Measurements from ENCODE around the gene MRPL3.

MRPL3 gene

DNA sequence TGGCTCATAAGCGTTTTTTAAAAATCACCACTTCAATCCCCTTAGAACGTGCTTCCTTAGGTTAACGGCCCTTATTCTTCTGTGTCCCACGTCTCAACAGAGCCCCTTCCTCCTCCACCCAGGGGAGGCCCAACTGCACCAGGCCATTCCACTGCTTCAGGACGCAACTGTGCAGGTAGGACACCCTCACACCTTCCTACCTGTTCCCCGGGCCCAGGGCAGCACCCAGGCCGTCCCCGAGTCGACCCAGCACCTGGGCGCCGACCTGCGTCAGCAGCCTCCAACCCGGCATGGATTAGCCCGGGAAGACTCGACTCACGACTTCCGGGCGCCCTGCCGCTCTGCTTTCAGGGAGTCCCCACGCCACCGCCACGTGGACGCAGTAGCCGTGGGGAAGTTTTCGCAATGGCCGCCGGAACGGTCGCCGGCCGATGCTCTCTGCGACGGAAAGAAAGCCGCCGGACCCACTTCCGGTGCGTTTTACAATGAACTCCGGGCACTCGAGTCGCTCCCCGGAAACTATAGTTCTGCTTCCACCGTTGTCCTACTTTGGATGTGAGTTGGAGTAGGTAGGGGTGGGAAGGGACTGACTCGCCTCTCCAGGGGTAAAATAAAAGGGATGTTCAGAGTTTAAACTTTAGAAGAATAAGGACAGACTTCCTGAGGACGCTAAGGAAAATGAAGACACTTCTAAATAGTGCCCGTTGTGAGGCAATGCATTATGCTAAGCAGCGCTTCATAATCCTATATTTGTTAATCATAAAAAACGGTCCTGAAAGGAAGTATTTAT, at the start of gene MRPL3:
Gene MRPL3, minus strand, starts transcription at position 442 of the 790 bp plus-strand sequence. Its CDS starts 150 bp downstream, at position 292.
- DNase-seq: peak; percentile 74

DNA sequence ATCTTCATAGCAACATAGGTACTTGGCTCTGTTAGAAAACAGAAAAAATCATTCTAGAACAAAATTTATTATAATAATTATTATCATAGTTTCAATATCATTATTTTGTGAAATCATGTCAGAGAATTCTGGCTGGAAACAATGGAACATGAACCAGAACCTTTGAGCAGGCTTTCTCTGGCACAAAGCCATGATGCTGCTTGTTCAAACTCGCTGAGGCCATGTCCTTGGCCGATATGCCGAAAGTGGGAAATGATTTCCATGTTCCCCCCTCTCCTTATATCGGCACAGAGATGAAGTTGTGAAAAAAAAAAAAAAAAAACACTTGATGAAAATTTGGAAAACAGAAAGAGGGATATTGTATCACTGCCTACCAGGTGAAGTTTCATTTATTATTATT, 49.0 kb upstream of the MRPL3 start:
- DNase-seq: no peak

DNA sequence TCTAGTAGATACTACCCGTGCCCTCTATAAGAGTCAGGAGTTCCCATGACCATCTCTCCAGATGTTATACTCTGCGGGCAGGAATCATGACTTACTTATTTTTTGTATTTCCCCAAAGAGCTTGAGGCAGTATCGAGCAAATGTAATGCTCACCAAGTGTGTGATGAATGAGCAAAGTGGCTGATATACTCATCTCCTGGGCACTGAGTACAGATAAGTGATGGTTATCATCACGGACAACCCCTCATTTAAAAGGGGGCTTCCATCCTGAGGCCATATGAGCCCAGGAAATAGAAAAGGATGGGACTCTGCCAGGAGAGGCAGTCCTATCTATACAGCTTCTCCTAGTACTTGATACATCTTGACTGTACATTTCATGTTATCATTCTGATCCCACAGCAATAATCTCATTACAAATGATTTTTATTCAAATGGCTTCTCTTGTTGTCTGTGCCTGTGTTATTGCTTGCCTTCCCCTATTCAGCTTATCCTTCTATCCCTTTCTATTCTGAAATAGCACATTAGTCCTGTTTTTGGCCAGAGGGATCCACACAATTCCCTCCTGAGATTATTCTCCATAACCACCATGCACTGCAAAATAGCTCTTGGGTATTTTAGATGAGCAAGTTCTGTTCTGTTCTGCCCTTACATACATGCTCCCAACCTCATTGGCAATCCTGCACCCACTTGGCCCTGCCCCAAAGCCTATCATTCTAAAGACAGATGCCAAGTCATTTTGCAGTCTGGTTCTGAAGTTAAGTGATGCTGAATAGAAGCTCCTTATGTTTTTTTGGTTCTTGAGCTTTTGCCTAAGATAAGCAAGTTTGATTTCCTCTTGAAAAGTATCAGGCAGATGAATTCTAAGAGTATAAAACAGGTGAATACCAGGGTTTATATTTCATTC, 48.0 kb upstream of the MRPL3 start:
- DNase-seq: no peak

DNA sequence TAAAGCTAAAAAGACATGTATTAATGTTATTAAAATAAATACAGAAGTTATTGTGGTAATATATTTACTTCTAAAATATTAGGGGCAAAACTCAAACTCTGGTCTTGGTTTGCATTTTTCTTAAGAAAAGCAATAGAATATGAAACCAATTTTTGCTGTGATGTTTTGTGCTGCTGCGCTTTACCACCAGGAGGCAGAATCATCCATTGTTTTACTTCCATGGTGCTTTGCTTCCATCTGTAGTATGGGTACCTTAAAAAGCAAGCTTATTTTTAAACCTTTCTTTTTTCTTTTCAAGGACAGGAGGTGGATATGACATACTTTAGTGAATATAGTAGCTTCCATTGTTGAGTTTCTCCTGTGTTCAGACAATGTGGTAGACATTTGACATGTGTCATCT, 46.6 kb upstream of the MRPL3 start:
- DNase-seq: no peak

DNA sequence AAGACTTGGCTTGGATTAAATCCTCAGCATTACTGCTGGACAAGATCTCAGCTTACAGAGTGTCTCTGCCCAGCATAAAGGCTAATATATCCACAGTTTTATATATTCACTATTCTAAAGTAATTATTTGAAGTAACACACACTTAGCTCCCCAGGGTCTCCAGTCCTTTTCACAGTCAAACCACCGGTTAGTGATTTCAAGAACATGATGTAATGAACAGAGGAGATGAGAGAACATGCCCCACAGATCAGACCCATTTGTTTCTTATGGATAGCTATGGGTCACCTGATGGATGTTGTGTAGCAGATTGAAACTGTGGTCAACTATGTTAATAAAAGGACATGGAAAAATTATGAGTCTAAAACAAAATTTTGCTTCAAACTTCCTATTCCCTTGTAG, 44.8 kb upstream of the MRPL3 start:
- no peak for DNase-seq

DNA sequence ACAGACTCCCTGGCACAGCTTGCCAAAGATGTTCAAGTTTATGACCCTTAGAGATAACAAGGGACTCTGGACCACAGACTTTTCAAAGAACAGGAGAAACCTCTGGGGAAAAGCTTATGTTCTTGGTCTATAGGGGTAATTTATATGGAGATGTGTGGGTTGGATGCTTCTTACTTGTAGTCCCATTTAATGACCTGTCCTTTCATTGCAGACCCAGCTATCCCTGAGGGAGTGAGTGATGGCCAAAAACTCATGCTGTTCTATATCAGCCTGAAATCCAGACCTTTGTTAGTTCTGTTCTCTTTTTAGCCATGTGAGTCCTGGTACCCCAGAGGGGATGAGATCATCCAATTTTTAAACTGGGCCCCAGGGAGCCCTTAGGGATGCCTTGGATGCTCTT, 43.7 kb upstream of the MRPL3 start:
- DNase-seq: no peak

DNA sequence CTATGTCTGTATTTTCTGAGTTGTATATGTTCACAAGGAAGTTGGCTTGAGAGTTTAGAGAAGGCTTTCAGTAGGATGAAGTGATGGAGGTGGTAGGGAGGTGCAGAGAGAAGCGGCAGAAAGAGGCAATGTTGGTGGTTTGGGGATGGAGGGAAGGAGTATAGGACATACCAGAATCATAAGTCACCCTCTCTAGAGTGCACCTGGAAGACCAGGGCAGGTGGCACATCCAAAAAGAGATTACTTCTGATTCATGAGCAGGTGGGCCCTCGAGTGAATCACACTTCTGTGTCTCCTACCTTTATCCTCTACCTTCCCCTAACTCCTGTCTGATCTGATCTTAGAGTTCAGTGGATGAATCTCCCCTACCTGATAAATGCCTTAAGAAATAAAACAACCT, 41.8 kb upstream of the MRPL3 start:
- no peak for DNase-seq

DNA sequence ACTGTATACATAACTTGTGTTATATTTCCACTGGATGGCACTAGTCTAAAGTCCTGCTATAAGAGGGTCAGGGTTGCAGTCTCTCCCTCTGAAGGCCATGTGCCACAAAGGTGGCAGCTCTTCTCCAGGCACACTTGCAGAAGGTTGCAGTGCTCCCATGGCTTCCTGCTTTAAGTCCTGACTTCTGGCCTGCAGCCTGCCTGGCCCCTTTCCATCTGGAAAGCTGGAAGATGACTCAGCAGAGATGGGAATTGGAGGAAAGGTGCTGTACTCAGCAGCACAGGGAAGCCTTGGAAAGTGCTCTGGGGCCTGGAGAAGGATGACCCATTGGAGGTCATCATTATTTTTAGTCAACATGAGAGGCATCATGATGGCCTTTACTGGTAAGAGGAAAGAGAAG, 40.9 kb upstream of the MRPL3 start:
- DNase-seq: no peak

DNA sequence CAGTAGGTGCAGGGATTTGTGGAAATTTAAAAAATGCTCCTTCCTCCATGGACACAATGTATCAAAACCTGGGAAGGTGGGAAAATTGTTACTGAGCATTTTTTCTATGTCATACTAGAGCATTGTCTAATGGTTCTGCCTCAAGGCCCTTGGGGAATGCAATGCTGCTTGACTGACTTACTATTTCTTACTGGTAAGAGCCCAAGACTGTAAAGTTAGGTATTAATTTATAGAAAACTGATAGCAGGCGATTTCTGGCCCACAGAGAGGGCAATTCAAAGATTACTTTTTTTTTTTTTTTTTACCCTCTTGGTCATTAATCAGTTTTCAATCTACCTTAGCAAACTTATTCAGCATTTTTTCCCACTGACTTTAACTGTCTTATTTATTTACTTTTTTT, 38.5 kb upstream of the MRPL3 start:
- no peak for DNase-seq

DNA sequence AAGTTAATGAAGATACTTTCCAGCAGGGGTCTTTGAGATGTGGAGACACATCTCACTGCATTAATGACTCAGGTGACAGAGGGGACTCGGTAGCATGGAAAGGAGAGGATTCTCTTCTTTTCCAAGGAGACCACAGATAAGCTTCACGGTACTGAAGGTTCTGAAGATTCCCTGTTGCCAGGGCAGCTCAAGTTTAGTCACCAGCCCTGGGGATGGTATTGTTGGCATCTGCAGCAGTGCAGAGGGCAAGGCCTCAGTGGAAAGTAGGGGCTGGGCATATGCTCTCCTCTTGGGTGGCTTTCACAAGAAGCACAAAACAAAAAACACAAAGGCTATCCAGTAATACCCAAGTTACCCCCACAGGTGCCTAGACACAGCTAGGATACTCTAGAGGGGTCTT, 38.0 kb upstream of the MRPL3 start:
- DNase-seq: no peak

DNA sequence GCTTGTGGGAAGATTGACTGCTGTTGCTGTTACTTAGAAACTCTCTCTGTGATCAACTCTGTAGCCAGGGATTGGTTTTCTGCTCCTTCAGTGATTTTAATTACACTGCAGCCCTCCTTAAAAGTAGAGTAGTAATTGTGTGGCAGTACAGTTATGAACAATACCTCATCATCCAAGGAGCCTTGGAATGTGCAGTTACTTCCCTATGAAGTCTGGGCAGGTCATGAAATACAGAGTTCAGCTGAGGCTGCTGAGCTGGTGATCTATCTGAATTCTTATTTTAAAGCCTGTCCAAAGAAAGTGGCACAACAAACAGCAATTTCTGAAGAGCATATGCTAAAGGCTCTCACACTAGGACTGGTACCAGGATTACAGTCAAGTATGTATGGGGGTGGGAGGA, 37.4 kb upstream of the MRPL3 start:
- no peak for DNase-seq

DNA sequence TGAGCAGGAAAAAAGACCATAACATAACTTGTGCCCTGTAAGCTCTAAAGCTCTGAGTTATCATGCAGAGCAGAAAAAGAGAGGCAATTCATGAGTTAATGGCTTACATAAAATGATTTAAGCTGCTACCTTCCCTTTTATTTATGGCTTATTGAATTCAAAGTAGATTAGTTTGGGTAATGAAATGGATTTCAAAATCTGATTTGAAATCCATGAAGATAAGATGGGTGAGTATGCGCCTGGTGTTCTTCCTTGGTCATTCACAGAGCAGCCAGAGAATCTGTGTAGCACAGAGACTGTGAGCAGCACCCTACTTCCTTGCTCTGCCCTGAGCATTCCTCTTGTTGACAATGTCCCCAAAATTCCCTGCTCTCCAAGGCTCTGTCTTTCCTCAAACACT, 36.2 kb upstream of the MRPL3 start:
- no peak for DNase-seq

DNA sequence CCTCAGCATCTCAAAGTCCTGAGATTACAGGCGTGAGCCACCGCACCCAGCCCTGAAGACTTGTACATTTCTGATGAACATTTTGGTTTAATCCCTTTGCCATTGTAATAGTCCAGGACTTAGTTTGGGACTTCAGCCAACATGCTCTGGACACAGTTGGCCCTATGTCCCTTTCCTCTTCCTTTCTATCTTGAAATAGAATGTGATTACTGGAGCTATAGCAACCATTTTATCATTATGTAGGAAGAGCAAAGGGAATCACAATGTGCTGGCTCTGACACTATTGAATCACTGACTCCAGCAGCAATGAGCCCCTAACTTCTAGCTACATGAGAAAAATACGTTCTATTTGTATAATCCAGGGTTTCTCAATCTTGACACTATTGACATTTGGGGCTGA, 34.8 kb upstream of the MRPL3 start:
- no peak for DNase-seq

DNA sequence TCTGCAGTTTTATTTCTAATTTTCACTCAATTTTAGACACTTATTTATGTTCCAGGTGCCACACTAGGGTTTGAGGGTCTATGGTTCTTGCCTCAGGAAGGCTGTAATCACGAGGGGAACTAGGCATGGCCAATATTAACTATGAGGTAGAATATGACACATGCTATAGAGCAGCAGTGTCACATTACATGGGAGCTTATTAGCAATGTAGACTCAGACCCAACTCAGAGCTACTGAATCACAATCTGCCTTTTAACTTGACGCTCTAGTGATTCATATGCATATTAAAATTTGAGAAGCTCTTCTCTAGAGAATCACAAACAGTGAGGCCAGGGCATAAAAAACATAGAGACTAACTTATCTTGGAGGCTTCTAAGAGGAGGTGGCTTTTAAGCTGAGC, 32.8 kb upstream of the MRPL3 start:
- DNase-seq: no peak

DNA sequence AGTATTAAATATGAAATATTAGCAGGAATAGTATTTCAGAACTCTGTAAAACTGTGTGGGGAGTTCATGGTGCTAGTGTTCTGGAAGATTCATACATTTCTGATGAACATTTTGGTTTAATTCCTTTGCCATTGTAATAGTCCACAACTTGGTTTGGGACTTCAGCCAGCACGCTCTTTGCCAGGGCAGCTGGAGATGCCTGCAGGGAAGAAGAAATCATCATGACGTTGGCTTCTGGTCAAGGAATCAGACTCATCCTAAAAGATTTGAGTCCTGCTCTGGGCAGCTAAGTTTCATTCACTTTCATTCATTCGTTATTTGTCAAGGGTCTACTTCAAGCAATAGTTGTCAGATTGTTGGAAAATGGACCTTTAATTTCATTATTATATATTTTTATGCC, 32.4 kb upstream of the MRPL3 start:
- no peak for DNase-seq

DNA sequence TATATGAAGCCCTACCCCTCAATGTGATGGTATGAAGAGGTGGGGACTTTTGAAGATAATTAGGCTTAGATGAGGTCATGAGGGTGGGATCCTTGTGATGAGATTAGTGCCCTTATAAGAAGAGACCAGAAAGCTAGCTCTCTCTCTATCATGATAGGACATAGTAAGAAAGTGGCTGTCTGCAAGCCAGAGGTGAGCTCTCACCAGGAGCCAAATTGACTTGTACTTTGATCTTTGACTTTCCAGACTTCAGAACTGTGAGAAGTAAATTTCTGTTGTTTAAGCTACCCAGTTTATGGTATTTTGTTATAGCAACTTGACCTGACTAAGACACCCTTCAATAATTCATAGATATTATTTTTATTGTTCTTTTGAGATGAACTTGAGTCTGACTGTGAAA, 29.9 kb upstream of the MRPL3 start:
- DNase-seq: no peak

DNA sequence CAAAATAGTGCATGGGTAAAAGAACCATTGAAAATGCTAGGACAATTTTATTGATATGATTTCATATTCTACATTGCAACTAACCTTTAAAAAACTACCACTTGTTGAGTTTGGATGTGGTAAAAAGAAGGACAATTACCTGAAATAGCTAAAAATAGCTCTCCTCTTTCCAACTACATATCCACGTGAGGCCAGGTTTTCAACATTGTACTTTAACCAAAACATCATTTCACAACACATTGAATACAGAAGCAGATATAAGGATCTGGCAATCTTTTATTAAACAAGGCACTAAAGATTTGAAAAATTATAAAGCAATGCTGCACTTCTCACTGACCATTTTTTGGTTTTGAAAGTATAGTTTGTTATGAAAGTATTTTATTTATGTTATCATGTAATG, 28.1 kb upstream of the MRPL3 start:
- DNase-seq: no peak

DNA sequence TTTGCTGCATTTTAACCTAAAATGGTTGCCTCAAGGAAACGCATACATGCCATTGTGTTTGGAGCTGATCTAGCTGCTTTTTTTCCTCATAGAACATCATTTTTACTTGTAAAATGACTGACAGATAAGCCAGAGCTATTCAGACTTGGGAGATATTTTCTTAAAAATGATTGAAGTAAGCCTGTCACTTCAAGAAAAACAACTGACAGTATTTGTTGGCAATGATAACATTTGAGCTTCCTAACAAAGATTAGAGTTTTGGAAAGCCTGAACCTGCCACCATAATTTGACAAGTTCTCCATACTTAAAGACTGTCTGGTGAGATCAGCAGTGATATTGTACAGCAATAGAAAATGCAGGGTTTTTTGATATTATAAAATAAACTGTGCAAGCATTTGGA, 27.6 kb upstream of the MRPL3 start:
- DNase-seq: no peak

DNA sequence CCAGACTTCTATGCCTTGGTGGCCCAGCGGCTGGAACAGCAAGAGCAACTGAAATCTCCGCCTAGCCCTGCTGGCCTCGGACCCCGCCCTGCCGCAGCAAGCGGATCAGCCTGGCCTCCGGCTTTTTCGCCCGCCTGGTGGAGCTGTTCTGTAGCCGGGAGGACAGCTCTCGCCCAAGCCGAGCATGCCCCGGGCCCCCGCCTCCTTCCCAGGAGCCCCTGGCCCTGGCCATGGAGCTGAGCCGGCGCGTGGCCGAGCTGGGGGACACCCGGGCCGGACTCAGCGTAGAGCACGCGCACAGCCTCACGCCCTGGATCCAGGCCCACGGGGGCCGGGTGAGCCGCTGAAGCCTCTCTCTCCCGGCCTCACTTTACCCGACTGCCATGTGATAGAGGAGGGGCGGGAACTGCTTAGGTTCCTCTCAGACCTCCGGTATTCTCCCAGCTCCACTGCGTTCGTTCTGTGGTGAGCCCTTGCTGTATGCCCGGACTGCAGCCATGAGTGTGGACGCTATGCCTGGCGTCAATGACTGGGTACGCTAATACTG, 24.1 kb upstream of the MRPL3 start:
- DNase-seq: no peak

DNA sequence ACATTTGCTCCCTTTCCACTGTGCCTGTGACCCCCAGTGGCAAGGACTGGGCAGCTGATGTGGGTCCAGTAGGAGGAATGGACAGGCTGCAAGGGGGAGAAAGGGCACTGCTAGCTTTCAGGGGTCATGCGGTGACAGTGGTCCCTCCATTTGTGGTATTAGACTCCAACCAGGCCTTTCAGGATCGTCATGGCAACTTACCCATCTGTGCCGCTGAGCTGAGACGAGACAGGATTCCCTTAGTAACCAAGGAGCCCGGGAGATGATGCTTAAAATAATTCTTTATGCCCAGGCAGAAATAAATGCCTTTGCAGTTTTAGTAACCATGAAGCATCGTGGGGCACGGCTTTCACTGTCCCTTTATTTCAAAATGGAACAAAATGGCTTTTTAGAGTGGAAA, 15.9 kb upstream of the MRPL3 start:
- no peak for DNase-seq

DNA sequence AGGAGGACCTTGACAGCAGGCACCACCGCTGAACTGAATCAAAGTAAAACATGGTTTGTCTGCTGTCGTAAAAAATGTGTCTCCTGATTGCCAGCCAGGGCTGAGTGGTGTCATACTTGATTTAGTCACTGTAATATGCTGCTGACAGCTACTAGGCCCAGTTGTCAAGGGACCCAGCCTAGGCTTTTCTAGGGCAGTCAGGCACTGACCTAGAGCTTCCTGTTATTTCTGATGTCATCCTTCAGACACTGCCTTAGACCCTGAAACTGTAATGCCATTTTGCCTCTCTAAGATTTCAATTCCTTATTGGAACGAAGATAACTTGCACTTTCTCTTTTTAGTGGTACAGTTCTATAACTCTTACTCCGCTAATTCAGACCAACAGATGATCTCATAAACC, 2.6 kb upstream of the MRPL3 start:
- DNase-seq: no peak

DNA sequence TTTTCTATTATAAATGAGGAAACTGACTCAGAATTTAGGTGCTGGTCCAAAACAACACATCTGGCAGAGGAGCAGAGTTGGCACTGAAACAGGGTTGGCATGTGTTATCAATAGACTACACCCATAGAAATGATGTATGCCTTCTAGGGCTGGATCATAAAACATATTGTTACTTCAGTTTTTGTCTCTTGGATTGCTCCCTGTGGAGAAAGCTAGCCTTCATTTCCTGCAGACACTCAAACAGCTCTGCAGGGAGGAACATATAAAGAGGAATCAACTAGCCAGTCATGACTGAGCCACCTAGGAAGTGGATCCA, 507 bp upstream of the MRPL3 start:
- no peak for DNase-seq

DNA sequence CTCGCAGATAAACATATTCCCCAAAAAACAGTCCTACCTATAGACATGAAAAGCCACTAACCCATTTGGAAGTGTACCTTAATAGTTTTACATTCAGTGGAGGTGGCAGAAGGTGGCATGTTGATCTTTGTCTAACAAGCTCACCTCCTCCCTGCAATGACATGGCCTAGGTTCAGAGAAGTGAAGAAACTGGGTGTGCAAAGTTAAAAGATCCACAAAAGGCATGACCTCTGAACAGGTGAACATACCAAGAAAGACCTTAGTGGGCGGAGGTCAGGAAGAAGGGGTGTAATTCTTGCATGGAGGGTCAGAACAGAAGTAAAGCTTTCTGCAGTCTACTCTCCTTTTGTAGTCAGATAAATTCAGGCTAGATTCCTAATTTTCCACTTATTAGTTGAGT, 822 bp downstream of the MRPL3 start:
- no peak for DNase-seq

DNA sequence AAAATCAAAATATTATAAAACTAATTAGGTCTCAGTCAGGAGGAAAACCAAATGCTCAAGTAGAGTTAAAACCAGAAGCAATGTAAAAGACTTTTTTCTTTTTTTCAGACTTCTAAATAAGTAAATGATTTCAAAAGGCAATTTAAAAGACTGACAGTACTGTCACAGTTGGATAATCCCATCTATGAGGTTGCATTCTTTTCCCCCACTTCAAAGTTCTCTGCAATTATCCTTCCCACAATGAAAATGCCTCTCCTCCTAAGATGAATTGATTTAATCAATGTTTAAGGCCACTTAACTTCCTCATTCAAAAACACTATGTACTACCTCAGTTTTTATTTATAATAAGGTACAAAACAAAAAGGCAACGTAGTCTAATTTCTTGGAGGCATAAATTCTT, 8.1 kb downstream of the MRPL3 start:
- no peak for DNase-seq
